Stomach (tissue), 9 donors: Measurements from ENCODE around the gene SLC37A1. TPM values are rescaled to one million over a fixed set of nuclear protein-coding genes. Genes with fewer than 3 reads are reported as not detected.

ENCODE experiments used
- DNase-seq, 2 donors: peaks; one replicate each; pipeline versions ENCODE4 v3.0.0 to v3.0.0-alpha.2; 2013 to 2019
- H3K27ac ChIP-seq, 5 donors: fragments of 200-600 bp in 4 of 5; sonication (generic) in 4 of 5; one replicate each; pipeline ENCODE4 v1.5.1; 2013 to 2019; ENCODE audit warnings: mild to moderate bottlenecking in 1 of 5, moderate library complexity in 1 of 5
- H3K27me3 ChIP-seq, 3 donors: fragments of 200-600 bp; sonication (generic); one replicate each; pipeline ENCODE4 v1.5.1; 2017 to 2019; ENCODE audit warnings: mixed run types in 1 of 3
- H3K36me3 ChIP-seq, 4 donors: fragments of 200-600 bp; sonication (generic); 1 replicate in 3 of 4; 2 replicates in 1 of 4; pipeline ENCODE4 v1.5.1; 2016 to 2019
- H3K4me1 ChIP-seq, 4 donors: fragments of 200-600 bp; sonication (generic); one replicate each; pipeline ENCODE4 v1.5.1; 2016 to 2019
- H3K4me3 ChIP-seq, 4 donors: fragments of 200-600 bp; sonication (generic) in 3 of 4; one replicate each; pipeline ENCODE4 v1.5.1; 2016 to 2019; ENCODE audit warnings: mild to moderate bottlenecking in 1 of 4
- H3K9me3 ChIP-seq, 4 donors: fragments of 200-600 bp; sonication (generic); one replicate each; pipeline ENCODE4 v1.5.1; 2016 to 2019
- EP300 ChIP-seq: sonication (generic); formaldehyde crosslinking; IDR thresholded peaks from one replicate; pipeline ENCODE4 v1.6.1; 2017; ENCODE audit warnings: antibody characterized with exemption
- POLR2A ChIP-seq, 4 donors: fragments of 450-650 bp; IDR thresholded peaks; one replicate each; pipeline ENCODE4 v1.6.1; 2016; ENCODE audit warnings: antibody characterized with exemption in 4 of 4, control low read depth in 2 of 4, mild to moderate bottlenecking in 1 of 4, moderate library complexity in 1 of 4
- POLR2AphosphoS5 ChIP-seq, 3 donors: sonication (generic); formaldehyde crosslinking; IDR thresholded peaks; one replicate each; pipeline ENCODE4 v1.6.1; 2016; ENCODE audit warnings: antibody characterized with exemption in 3 of 3
- WGBS, 5 donors: extraction: QIAGEN DNeasy Blood & Tissue Kit in 3 of 5; methylation state at CpG; one replicate each; pipeline versions ENCODE4 v1.1.5 to v1.1.7; 2013 to 2018; 5-methylcytosine and 5-hydroxymethylcytosine counted together
- intact Hi-C: fragments of 100-400 bp; cut with DNase I; formaldehyde crosslinking; loops from one replicate; pipeline ENCODE4 v1.15.1; 2023; ENCODE audit warnings: low total_unique reads
- polyA plus RNA-seq, 3 donors: library from polyadenylated mRNA; stranded (reverse); fragments of 200-250 nt; gene quantifications; one replicate each; pipeline ENCODE4 v1.2.3, GENCODE V29; 2013
- total RNA-seq, 5 donors: library from RNA; depleted of rRNA; stranded (reverse); fragments of >200 nt; gene quantifications; one replicate each; pipeline versions ENCODE4 v1.1.0 to v1.2.3, GENCODE V29; 2014 to 2016
- TF ChIP-seq, protein P1 (sequence below), 7 experiments: fragments of 450-650 bp in 4 of 7; fragments of 200-600 bp in 3 of 7; sonication (generic) in 3 of 7; IDR thresholded peaks; one replicate each; pipeline ENCODE4 v1.5.1; 2016 to 2019; ENCODE audit warnings: antibody characterized with exemption in 7 of 7, control low read depth in 2 of 7, mild to moderate bottlenecking in 1 of 7
- donor health status: healthy with polysubstance abuse.
- donor health status: Bipolar disorder and iron deficiency.
- donor health status: healthy.

SLC37A1 gene
- total and polyA plus RNA-seq, 8 donors = 9.8 to 72.9 (median 18.1) TPM

DNA sequence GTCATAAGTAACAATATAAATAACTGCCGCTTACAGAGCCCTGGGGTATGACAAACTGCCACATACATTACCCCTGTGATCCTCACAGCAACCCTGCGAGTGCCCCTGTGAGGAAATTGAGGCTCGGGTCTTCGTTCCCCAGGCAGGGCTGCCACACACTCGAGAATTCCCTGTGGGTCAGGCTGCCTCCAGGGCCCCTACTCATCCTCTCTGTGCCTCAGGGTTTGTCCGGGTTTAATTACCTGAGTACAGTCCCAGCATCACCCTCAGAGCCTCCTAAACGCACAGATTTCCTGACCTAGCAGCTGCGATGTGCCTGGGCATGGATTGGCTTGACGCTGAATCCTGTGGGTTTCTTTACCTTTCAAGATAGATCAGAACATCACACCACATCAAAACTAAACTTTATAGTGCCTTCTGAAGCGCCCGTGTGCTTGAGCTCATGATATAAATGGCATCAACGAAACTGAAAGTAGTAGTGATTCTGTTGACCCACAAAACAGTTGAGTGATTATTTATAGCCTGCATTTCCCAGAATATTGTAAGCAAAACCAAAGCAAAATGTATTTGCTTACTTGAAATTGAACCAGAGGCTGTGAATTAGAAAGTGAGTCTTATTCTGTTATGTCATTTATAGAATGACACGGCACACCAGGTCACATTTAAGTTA is 14.0 kb downstream of the SLC37A1 start:
- intact Hi-C loops = no loop called here
- peaks cover 3 to 29% (median 15%) of the 10 kb centered on the region in 4 donors for H3K36me3 ChIP-seq
- DNase-seq = peak in 1 of 2 donors; percentile 66
- H3K4me3 ChIP-seq = peak overlapping the region in 3 of 4 donors; percentile 3 to 13 (median 12)
- H3K27me3 ChIP-seq = no peaks in the 10 kb centered on the region
- peaks cover 52 to 81% (median 68%) of the 10 kb centered on the region in 4 donors for H3K4me1 ChIP-seq
- 23 to 44% (median 43%) methylated on average over 7 to 13 of the region's 13 CpGs for WGBS, 5 donors
- no peaks in the 10 kb centered on the region for H3K9me3 ChIP-seq
- peak overlapping the region; percentile 59 to 91 (median 82) for H3K27ac ChIP-seq
- TF ChIP-seq POLR2A (IDR thresholded peaks at IDR 0.05) = no peak
- TF ChIP-seq POLR2AphosphoS5 (IDR thresholded peaks at IDR 0.05) = peak in 1 of 3 donors; percentile 27

DNA sequence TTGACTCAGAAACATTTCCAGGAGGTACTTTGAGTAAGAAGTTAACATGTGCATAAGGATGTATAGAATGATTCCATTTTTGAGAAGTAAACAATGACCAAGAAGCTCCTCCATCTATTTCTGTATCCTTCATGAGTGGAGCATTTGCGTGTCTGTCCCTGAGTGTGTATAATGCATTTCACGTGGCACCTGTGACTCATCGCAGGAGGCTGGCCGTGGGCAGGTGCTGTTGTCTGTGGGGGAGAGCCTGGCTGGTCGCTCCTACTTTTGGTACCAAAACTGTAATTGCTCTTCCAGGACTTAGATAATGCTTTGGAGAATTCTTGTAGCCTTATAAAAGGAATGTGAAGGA is 16.5 kb downstream of the SLC37A1 start:
- intact Hi-C loops = no loop called here
- H3K4me1 ChIP-seq = peaks cover 43 to 81% (median 68%) of the 10 kb centered on the region in 4 donors

DNA sequence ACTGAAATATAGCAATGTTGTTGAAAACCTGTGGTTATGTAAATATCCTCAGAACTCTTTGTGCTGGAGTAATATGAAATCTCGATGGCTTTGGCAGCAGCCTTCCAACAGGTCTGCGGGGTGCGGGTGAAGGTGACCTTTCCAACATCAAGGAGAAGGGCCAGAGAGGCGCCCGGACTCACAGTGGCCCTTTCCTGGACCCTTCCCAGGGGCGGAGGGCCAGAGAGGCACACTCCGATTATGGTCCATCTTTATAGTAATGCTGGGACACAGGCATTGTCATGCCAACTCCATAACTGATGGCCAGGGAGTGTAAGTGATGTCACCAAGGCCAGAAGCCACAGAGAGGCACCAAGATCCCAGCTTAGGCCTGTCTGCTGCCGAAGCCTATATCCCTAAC is 18.1 kb downstream of the SLC37A1 start:
- Histone ChIP-seq H3K4me3 (no peak overlapping the region), H3K36me3 (peaks cover 6 to 48% (median 36%) of the 10 kb centered on the region in 4 donors), H3K9me3 (no peaks in the 10 kb centered on the region), H3K27me3 (no peaks in the 10 kb centered on the region), H3K4me1 (peaks cover 35 to 81% (median 66%) of the 10 kb centered on the region in 4 donors), H3K27ac (peak overlapping the region in 3 of 5 donors; percentile 6 to 16 (median 8))
- TF ChIP-seq EP300 (no peak), POLR2AphosphoS5 (IDR thresholded peaks at IDR 0.05) (no peak), POLR2A (IDR thresholded peaks at IDR 0.05) (no peak)
- TF ChIP-seq, protein P1, sequence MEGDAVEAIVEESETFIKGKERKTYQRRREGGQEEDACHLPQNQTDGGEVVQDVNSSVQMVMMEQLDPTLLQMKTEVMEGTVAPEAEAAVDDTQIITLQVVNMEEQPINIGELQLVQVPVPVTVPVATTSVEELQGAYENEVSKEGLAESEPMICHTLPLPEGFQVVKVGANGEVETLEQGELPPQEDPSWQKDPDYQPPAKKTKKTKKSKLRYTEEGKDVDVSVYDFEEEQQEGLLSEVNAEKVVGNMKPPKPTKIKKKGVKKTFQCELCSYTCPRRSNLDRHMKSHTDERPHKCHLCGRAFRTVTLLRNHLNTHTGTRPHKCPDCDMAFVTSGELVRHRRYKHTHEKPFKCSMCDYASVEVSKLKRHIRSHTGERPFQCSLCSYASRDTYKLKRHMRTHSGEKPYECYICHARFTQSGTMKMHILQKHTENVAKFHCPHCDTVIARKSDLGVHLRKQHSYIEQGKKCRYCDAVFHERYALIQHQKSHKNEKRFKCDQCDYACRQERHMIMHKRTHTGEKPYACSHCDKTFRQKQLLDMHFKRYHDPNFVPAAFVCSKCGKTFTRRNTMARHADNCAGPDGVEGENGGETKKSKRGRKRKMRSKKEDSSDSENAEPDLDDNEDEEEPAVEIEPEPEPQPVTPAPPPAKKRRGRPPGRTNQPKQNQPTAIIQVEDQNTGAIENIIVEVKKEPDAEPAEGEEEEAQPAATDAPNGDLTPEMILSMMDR (IDR thresholded peaks at IDR 0.05) = no peak
- intact Hi-C loops = no loop called here
- 59 to 89% (median 80%) methylated on average over 6 to 8 of the region's 8 CpGs for WGBS, 5 donors
- no peak for DNase-seq

More for the DNA sequence above, 16.5 kb downstream of the SLC37A1 start:
- DNase-seq = no peak
- 79 to 90% (median 86%) methylated on average over 5 of the region's 5 CpGs for WGBS, 5 donors
- Histone ChIP-seq H3K27ac (no peak overlapping the region), H3K27me3 (no peaks in the 10 kb centered on the region), H3K9me3 (no peaks in the 10 kb centered on the region), H3K4me3 (no peak overlapping the region), H3K36me3 (peaks cover 6 to 32% (median 20%) of the 10 kb centered on the region in 4 donors)
- TF ChIP-seq POLR2A (IDR thresholded peaks at IDR 0.05) = no peak
- TF ChIP-seq, protein P1 (IDR thresholded peaks at IDR 0.05) = no peak

DNA sequence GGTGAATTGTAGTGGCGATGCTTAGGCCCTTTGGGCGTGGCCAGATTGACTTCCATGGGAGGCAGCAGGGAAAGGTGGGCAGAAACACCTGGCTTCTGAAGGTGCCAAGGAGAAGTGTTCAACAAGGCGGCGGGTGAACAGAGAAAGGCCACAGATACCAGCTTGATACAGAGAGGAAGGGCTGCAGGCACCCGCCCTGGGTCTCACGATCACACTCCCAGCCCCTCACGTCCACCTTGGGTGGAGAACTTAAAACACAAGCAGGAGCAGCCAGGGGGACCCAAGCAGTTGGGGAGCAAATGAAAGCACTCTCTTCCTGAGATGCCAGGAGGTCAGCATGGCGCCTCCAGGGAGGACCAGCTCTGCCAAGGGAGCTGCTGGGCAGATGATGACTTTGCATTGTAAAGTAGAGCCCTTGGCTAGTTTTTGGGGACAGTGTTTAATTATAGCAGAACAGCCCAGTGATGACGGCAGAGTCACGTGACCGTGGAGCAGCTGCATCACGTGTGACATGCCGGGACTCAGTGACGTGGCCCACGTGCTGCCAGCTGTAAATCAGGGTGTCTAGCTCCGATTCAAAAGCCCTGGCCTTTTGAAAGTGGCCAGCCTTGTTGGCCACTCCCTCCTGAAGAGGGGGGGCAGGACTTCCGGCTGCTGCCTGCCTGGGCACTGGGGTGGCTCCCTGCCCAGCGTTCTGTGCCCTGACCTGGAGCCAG is 19.0 kb downstream of the SLC37A1 start:
- Histone ChIP-seq H3K27ac (peak overlapping the region; percentile 23 to 70 (median 50)), H3K9me3 (no peaks in the 10 kb centered on the region), H3K27me3 (no peaks in the 10 kb centered on the region), H3K4me1 (peaks cover 27 to 81% (median 65%) of the 10 kb centered on the region in 4 donors), H3K4me3 (no peak overlapping the region), H3K36me3 (peaks cover 6 to 52% (median 41%) of the 10 kb centered on the region in 4 donors)
- intact Hi-C loops = no loop called here
- TF ChIP-seq EP300 = no peak
- TF ChIP-seq POLR2AphosphoS5 (IDR thresholded peaks at IDR 0.05) = peak in 2 of 3 donors; percentile 49 to 53
- DNase-seq = peak; percentile 60 to 78
- WGBS, 5 donors = 45 to 69% (median 52%) methylated on average over 17 to 18 of the region's 18 CpGs

DNA sequence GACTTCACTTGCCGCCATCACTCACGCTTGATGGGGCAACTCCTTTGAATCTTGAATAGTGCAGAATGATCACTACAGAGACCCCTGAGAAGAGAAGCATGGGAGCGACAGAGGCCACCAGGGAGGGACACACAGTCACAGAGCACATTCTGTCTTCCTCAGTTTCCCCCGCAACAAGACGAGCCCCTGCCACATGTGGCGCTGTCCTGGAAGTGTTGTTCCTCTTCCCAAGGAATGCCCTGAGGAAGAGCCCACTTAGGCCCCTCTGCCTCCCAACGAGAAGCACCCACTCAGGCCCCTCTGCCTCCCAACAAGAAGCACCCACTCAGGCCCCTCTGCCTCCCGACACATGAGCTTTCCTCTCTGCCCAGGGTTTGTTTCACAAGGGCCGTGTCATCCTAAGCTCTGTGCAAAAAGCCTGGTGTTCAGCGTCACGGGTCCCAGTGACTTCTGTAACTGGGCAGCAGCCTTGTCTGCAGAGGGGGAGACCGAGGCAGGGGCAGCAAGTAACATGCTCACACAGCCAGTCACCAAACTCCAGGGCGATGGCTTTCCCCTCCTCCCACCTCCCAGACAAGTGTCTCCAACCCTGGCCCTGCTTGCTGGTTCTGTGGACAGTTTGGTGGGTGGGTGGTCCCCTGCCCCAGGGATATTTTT is 19.8 kb downstream of the SLC37A1 start:
- Histone ChIP-seq H3K27ac (peak overlapping the region in 4 of 5 donors; percentile 23 to 70 (median 54)), H3K36me3 (peaks cover 6 to 52% (median 41%) of the 10 kb centered on the region in 4 donors), H3K4me1 (peaks cover 24 to 81% (median 64%) of the 10 kb centered on the region in 4 donors), H3K27me3 (no peaks in the 10 kb centered on the region), H3K4me3 (no peak overlapping the region), H3K9me3 (no peaks in the 10 kb centered on the region)
- intact Hi-C loops = no loop called here
- TF ChIP-seq POLR2AphosphoS5 (IDR thresholded peaks at IDR 0.05) = no peak
- TF ChIP-seq EP300 = no peak
- TF ChIP-seq POLR2A (IDR thresholded peaks at IDR 0.05) = no peak
- TF ChIP-seq, protein P1 (IDR thresholded peaks at IDR 0.05) = no peak
- whole genome bisulfite sequencing, 5 donors = 90 to 96% (median 95%) methylated on average over 13 of the region's 13 CpGs
- DNase-seq = peak in 1 of 2 donors; percentile 7
